IPS DF 19.7 (cell line): ENCODE measurements around the gene BAIAP2.

Experiments used
- DNase-seq: peaks from one replicate; pipeline ENCODE4 v3.0.0-alpha.2; 2013; ENCODE audit warnings: low read depth, low spot score

BAIAP2 gene

DNA sequence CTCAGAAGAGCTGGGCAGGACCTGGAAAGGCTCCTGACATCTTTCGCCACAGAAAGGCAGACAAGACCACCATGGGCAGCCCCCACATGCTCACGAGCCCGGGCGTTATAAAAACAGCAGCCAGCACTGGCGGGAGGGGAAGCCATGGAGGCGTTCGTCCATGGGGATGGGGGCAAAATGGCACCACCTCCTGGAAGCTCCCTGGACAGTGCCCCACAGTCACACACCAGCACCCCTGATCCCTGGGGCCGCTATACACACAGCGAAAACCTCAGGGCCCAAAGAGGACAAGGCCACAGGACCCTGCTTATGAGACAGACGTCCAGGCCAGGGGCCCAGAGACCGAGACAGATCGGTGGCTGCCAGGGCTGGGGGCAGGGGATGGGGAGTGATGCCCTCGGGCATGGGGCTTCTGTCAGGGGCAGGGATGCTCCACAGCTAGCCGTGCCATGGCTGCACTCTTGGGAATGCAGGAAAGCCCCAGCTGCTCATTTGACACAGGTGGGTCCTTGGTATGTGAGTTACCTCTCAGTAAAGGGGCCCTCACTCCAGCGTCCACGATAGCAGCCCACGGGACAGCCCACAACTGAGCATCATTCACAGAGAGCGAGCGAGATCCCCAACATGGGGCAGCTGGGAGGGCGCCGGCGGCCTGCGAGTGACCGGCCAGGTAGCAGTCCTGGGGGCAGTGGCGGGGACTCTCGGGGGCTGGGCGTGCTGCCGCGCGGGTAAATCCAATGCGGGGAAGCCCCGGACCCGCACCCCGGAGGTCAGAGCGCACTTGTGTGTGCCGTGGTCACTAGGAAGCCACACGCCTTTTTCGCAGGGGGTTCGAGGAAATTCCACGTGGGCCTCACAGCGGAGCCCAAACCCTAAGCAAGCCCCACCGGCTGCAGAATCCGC, 124.0 kb downstream of the BAIAP2 start:
- DNase-seq = no peak

DNA sequence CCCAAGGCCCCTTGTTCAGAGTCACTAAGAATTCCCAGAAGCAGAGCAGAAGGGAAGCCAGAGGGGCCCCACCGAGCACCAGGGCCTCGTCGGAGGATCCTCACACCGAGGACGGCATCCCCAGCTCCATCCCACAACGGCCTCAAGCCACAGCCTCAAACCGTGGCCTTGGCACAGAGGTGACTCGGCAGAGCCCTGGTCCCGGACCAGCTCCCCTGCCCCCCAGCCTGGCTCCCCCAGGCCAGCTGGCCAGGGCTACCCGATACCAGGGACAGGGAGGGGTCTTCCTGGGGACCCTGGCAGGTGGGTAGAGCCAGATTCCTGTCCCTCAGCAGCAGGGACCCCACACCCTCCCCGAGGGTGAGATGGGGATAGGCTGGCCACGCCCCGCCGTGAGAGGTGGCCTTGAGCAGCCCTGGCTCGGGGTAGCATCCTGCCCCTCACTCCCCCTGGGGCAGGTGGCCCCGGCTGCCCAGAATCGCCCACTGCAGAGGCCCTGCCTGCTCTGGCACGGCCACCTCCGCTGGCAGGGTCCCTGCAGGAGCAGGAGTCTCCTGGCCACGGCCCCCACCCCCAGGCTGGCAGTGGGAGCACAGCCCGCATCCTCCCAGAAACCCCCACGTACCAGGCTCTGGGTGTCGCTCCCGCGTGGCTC, 124.8 kb downstream of the BAIAP2 start:
- DNase-seq = no peak

DNA sequence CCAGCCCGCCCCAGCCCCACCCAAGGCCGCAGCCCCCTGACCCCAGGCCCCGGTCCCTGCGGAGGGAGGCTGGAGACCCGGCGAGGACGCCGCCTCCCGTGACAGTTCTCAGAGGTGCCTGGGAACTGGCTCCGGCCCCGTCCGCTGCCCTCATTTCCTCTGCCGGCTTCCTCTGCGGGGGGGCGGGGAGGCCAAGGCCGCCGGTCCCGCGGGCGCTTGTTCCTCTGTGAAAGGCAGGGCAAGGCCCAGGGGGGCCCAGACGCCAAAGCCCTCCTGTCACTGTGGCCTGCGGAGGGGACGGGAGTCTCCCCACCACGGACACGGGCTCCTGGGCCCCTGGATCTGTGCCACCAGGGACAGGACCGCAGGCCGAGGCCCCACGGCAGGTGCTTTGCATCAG, 125.4 kb downstream of the BAIAP2 start:
- no peak for DNase-seq

- DNase-seq = no peak
Observed at GRCh38 chr17:81160747-81161453, 125.9 kb downstream of the BAIAP2 start.

DNA sequence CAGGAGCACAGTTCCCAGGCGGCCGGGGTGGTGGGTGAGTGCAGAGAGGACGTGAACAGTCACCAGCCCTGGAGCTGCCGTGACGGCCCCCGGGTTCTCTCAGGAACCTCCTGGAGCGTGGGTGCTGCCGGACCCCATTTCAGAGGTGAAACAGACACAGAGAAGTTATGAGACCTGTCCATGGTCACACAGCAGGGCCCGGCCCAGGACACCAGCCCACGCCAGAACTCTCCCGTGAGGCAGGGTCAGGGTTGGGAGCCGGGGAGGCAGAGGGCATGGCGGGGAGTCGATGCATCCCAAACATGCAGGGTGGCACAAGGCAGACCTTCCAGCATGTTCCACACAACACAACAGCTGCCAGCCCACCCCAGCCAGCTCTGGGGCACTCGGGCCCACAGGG, 126.6 kb downstream of the BAIAP2 start:
- DNase-seq = no peak

DNA sequence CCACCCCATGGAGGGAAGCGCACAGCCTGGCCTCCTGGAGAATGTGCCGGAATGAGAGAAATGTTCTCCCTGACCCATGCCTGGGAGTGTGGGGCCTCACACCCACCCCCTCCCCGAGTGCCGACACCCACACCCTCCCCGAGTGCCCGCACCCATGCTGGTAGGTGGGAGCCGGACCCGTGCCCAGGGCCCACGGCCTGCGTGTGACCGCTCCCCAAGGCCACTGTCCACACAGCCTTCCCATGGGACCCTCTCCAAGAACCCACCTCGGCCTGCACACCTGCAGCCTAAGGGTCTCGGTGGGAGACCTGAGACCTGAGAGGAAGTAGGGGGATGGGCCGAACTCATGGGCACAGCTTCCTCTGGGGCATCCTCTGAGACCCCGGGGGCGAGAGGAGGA, 127.0 kb downstream of the BAIAP2 start:
- no peak for DNase-seq

- DNase-seq = no peak
Observed at GRCh38 chr17:81162491-81162890, 127.5 kb downstream of the BAIAP2 start.

DNA sequence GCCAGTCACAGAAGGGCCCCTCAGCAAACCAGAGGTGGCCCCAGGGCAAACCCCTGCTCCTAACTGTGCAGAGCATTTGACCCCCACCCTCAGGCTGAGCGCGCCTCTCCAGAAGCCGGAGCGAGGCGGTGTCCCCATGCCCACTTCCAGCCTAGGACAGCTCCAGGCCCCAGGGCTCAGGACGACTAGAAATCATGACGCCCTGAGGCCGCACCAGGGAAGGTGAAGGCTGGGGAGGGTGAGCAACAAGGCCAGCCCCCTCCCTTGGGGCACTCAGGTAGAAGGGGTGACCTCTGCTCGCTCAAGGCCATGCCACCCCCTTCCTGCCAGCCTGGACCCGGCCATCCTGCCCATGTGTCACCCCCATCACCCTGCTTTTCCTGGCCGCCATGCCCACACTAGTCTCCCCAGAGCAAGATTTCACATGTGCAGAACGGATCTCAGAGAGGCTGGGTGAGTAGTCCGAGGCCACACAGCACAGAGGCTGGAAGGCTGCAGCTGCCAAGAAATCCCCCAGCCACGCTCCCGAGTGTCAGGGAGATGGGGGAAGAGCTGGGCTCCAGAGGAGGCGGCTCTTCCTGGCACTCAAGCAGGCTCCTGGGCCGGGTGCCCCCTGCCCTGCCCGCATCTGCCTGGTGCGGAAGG, 128.2 kb downstream of the BAIAP2 start:
- no peak for DNase-seq

- no peak for DNase-seq
Observed at GRCh38 chr17:81163703-81164370, 128.9 kb downstream of the BAIAP2 start.

DNA sequence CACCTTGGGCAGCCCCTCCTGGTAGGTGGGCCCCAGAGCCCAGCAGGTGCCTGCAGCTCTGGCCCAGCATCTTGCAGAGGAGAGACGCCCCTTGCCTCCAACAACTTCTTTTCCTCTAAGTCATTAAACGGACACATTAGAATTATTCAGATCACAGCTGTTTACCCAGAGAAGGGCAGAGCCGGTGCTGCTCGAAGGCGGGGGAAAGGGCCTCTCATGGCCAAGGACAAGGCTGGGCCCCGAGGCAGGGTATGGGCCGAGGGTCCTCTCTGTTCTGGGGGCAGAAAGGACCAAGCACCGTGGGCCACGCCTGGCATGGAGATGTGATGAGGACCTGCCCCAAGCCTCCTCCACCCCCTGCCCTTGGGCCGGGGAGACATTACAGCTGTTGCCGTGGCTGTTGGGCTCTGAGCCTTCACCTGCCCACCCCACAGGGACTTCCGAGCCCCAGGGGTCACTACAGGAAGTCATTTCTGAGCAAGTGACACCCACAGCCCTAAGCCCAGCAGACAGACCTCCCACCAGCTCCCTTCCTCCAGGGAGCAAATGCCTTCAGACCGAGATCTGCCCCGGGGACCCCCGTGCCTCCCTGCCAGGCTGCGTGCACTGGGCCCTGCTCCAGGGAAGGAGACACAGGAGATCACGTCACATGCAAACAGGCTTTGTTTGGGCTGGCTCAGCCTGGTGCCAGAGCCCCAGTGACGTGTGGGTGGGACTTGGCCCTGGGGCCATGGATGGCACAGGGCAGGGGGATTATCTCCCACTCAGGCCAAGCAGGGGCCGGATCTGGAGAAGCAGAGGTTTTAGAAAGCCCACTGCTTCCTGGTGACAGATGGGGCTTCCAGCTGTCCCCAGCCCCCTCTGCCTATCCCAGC, 129.7 kb downstream of the BAIAP2 start:
- DNase-seq = no peak

DNA sequence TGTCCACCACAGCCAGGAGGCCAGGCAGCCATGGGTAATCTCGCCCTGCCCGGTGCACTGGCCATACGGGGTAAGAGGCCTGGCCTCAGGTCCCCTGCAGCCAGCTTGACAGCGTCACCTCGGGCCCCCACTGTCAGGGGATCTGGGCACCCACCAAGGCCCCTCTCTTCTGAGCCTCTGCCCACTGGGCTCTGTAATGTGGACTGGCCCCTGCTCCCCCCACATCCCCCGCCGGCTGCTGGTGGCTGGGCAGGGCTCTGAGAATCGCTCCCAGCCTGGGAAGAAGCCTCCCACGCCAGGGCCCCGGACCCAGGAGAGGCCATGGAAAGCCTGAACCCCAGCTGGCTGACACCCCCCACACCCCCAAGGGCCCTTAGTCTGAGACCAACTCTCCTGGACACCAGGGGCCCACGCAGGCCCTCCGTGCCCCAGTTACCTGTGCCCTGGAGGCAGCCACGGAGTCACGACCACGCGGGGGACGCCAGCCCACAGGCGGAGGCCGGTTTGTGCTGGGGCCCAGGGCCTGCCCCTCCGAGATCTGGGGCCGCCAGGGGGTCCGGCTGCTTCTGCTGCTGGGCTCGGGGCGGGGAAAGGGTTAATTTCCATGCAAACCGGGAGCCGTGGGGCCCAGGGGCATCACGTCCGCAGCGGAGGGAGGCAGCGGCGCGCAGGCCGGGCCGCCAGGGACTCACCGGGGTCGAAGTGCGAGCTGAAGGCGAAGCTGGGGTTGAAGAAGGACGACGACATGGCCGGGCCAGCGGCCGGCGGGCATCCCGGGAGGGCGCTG, 130.5 kb downstream of the BAIAP2 start, which contains the start of gene PVALEF:
TSS of gene PVALEF (plus strand) at position 262 of the 787 bp plus-strand sequence. CDS start 15,720 bp downstream, outside the sequence.
- DNase-seq = no peak

DNA sequence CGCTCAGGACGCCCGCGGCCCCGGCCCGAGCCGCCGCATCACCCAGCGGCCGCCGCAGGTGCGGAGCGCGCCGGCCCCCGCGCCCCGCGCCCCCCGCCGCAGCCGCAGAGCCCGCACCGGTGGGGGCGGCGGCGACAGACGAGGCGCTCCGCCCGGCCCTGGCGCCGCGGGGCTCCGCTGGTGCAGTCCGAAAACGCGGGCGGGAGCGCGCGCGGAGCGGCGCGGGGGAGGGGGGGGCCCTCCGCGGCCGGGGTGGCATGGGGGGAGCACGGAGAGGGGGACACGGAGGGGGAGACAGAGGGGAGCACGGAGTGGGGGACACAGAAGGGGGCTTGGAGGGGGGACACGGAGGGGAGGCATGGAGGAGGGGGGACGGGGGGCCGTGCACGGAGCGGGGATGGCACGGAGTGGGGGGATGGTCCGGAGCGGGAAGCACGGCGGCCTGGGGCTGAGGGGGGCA, 131.1 kb downstream of the BAIAP2 start, which contains the start of gene AATK:
TSS of gene AATK (minus strand) at position 189 of the 460 bp plus-strand sequence. CDS start 229 bp downstream, outside the sequence.
- DNase-seq = no peak
